ENCODE measurements around the gene CLSTN1.
"Not testable (repeated sequence)": the region's sequence is repeated elsewhere in the genome, so short reads cannot be mapped to it uniquely, and the experiment has no call there.

The CLSTN1 gene

DNA sequence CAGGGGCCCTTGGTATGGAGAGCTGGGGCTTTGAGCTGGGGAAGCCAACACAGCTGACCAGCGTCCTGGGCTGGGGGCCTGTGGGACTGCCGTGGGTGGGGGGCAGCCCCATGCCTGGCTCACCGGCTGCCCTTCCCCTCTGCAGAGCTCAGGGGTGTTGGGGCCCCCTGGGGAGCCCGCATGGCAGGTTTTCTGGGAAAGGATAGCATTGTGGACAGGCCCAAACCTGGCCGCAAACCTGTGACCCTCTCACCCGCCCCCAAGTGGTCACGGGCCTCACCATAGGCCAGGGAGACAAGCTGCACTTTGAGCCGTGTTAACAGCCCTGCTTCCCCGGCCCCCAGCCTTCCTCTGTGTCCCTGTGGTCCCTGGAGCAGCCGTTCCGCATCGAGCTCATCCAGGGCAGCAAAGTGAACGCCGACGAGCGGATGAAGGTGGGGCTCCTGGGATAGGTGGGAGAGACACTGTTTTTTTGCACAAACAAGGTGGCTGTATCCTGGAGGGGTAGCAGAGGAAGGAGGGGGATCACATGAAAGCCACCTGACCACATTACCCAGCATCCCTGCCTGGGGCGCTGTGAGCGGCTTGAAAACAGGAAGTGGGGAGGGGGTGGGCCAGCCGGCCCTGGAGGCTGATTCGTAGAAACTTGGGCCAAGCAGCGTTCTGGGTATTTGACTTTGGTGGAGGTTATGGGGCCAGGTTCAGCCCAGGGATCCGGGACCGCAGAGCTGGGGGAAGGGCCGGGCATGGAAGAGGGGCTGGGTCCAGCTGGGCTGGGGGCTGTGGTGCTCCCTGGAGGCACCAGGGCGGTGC, 106.4 kb downstream of the CLSTN1 start:
- DNase-seq, result peak in 9 of 56 donors; percentile 3 to 53 (median 16)

GRCh38 chr1:9716404-9717192, 107.2 kb downstream of the CLSTN1 start:
- no peak for DNase-seq

DNA sequence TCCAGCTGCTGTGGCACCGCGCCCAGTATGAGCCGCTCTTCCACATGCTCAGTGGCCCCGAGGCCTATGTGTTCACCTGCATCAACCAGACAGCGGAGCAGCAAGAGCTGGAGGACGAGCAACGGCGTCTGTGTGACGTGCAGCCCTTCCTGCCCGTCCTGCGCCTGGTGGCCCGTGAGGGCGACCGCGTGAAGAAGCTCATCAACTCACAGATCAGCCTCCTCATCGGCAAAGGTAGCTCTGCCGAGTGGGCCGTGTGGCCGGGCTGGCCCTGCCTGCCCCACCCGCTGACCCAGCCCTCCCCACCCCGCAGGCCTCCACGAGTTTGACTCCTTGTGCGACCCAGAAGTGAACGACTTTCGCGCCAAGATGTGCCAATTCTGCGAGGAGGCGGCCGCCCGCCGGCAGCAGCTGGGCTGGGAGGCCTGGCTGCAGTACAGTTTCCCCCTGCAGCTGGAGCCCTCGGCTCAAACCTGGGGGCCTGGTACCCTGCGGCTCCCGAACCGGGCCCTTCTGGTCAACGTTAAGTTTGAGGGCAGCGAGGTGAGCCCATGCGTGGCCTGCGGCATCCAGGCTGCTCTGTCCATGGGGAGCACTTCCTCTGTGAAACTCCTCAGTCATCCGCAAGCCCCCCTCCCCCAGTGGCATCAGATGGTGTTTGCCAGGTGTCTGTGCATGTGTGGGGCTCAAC, 108.1 kb downstream of the CLSTN1 start:
- no peak for DNase-seq

DNA sequence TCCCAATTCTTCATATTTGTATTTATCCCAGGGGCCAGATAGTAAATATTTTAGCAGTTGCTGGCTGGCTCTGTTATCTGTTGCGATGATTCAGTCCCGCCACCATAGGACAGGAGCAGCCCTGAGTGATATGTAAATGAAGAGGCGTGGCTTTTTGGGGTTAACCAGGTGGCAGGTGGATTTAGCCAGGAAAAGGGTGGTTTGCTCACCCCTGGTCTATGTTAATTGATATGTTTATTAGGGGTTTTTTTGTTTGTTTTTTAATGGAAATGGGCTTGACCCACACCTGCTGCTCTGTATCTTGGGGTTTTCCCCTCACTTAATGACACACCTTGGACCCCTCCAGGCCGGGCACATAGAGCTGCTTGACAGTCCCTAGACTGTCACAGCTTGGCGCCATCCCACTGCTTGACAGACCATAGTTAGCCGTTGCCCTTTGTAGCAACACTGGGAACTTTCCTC, 109.5 kb downstream of the CLSTN1 start:
- DNase-seq, result no peak

DNA sequence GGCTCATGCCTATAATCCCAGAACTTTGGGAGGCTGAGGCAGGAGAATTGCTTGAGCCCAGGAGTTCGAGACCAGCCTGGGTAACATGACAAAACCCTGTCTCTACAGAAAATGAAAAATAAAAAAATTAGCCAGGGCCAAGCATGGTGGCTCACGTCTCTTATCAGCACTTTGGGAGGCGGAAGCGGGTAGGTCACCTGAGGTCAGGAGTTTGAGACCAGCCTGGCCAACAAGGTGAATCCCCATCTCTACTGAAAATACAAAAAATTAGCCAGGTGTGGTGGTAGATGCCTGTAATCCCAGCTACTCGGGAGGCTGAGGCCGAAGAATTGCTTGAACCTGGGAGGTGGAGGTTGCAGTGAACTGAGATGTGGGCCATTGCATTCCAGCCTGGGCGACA, 111.0 kb downstream of the CLSTN1 start:
- not testable (repeated sequence) for DNase-seq

- no peak for DNase-seq
Observed at GRCh38 chr1:9711466-9712020, 112.2 kb downstream of the CLSTN1 start.

GRCh38 chr1:9710037-9710436, 113.7 kb downstream of the CLSTN1 start:
- no peak for DNase-seq

GRCh38 chr1:9706178-9706577, 117.6 kb downstream of the CLSTN1 start:
- no peak for DNase-seq

DNA sequence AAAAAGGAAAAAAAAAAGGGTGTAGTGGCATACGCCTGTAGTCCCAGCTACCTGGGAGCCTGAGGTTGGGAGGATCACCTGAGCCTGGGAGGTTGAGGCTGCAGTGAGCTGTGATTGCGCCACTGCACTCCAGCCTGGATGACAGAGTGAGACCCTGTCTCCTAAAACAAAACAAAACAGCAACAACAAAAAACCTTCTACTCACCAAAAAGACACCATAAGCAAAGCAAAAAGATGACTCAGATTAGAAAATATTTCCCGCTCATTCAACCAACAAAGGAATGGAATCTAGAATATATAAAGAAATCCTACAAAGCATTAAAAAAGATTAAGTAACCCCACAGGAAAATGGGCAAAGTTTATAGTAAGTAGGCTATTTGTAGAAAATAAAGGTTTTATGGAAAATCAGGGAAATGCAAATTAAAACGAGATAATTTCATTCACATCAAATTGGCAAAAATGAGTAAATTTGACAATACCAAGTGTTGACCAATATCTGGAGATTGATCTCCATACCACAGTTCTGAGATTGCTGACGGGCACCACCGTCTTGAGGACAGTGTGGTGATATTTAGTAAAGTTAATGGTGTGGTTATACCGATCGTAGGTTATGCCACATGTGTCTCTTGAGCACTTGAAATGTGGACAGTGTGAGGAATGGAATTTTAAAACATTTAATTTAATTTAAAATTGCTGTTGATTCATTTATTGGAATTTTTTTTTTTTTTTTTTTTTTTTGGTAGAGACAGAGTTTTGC, 118.2 kb downstream of the CLSTN1 start:
- DNase-seq, result no peak

DNA sequence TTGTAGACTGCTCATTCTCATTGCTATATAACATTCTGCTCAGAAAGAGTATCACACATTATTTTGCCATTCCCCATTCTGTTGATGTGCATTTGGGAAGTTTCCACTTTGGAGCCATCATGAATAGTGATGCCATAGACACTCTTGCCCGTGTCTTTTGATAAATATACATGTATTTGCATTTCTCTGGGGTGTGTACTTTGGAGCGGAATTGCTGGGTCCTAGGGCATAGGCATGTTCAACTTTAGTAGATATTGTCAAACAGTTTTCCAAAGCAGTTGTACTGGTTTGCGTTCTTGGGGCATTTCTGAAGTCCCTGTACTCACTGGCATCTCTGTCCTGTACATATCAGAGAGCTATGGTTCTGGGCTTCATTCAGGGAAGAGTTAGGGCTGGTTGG, 120.1 kb downstream of the CLSTN1 start:
- no peak for DNase-seq

DNA sequence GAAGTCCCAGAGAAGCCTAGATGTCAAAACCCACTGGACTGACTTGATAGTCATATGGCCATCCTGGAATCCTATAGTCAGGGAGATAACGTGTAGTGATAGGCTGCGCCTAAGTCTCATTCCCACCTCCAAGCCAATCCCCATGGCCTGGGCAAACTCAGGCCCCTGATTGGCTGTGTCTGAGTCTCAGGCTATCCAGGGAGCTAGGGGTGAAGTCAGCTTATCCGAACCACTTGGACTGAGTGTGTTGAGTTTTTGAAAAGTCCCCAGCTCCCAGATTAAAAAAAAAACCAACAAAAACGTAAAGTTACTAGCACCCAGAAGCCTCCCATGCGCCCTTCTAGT, 120.6 kb downstream of the CLSTN1 start:
- DNase-seq, result no peak

- DNase-seq, result no peak
Observed at GRCh38 chr1:9701665-9702064, 122.1 kb downstream of the CLSTN1 start.

- no peak for DNase-seq
Observed at GRCh38 chr1:9700340-9700739, 123.4 kb downstream of the CLSTN1 start.

- DNase-seq, result no peak
Observed at GRCh38 chr1:9699361-9699760, 124.4 kb downstream of the CLSTN1 start.

DNA sequence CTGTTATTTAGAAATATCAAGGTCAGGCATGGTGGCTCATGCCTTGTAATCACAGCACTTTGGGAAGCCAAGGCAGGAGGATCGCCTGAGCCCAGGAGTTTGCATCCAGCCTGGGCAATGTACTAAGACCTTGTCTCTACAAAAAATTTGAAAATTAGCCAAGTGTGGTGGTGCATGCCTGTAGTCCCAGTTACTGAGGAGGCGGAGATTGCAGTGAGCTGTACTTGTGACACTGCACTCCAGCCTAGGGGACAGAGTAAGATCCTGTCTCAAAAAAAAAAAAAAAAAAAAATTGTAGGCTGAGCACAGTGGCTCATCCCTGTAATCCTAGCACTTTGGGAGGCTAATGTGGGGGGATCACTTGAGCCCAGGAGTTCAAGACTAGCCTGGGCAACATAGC, 127.0 kb downstream of the CLSTN1 start:
- DNase-seq, result no peak

DNA sequence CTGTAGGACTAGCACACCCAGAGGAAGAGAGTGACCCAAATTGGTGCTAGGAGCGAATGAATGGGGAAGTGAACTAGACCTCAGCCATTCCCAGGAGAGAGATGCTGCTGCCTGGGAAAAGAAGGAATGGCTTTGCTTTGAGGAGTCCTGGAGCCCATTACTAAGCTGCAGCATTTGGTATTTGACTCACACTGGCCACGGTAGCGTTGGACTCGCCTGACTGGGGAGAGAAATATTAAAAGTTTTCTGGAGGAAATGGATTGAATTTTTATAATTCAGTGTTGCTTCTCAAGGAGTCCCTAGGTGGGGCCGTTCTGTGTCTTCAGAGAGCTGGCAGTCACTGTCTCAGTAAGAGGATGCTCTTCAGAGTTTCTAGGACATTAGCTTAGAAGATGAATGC, 132.1 kb downstream of the CLSTN1 start:
- no peak for DNase-seq

DNA sequence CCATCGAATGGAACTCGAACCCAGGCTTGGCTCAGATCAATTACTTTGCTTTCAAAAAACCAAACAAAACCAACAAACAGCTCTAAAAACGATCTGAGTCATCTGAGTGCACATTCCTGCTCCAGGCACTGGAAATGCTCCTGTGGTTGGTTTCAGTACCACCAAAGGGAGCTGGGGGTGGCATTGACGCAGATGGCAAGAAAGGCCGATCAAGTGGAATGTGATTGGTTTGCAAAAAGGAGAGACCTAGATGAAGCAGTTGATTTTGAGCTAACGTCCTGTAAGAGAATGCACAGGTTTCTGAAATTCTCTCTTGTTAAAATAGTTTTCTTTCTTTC, 132.7 kb downstream of the CLSTN1 start:
- DNase-seq, result no peak

DNA sequence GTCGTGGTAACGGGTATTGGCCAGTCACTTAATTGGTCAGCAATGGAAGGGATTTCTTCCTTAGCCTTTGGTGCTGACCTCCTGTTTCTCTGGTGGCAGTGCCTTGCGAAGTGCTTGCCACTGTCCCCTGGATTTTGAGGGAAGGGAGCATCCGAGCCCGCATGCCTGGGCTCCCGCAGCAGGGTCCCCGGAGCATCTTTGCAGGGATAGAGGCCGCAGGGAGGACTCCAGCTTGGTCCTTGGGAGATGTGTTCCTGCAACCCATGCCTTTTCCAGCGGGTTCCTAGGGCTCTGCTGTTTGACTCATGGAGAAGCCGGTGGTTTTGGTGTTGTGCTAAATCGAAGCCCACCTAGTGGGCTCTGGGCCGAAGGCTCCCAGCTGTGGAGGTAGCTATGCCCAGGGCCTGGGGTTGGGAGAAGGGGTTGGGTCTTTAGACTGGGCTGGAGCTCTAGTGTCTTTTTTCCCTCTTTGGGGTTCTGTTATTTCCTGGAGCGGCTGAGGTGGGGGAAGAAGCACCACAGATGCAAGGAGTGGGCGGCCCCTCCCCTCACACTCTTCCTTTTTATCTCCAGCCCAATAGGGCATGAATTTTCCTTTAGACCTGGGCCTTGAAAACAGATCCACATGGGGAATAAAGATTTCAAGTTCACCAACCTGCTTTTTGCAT, 133.2 kb downstream of the CLSTN1 start:
- DNase-seq, result no peak

DNA sequence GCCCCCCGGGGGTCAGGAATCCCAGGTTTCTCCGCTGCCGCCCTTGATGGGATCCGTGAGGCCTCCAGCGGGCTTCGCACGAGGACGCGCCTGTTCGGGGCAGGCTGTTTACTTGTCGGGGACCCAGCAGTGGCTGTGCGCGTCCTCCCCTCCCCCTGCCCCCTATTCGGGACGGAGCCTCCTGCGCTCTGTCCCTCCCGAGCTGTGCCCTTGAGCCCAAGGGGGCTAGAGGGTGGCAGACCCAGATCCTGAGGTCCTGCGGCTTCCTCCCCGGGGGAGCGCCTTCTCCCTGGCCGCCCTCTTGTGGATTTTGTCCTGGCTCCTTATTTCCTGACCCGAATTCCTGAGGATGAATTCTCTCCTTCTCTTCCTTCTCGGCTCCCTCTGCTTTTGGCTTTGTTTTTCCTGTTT, 133.8 kb downstream of the CLSTN1 start:
- DNase-seq, result peak in 6 of 56 donors; percentile 6 to 38 (median 10)

DNA sequence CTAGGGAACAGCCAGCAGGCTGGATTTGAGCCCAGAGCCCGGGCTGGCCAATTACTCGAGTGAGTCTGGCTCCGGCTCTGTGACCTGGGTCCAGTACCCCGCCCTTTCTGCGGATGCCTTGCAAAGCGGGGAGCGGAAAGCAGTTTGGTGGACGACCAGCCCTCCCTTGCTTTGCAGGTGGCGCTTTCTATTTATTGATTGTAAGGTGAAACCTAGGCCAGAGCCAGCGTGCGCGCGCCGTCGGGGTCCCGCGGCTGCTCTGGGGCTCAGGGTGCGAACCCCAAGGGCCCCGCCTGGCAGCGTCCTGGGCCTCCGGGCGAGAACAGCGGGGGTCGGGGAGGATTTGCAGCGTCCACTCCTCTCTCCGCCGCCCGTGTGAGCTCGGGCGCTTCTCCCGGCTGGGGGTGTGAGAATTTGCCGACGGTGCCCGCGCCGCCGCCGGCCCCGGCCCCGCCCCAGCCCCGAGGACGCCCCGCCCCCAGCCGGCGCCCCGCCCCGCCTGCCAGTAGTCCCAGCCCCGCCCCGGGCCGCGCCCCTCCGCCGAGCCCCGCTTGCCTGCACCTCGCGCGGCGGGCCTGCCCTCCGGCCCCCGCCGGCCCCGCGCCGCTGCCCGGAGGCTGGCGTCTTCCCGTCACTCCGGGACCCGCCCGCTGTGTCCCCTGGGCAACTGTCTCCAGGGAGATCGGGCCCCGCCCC, 134.6 kb downstream of the CLSTN1 start:
- DNase-seq, result peak in 48 of 56 donors; percentile 6 to 79 (median 45)

All from nucleus accumbens (tissue), 56 donors.